Loucy (cell line): ENCODE data around the gene CYP24A1.

Experiments
- H2AFZ ChIP-seq: fragments of 200-600 bp; sonication (generic); 2 replicates; pipeline ENCODE4 v1.6.0; 2016; ENCODE audit warnings: antibody characterized with exemption, mild to moderate bottlenecking, low read length, moderate library complexity
- H3F3A ChIP-seq: fragments of 200-600 bp; 2 replicates; pipeline ENCODE4 v1.6.0; 2016; ENCODE audit warnings: antibody characterized with exemption, low read depth, mild to moderate bottlenecking
- H3K27me3 ChIP-seq: fragments of 200-600 bp; sonication (generic); 2 replicates; pipeline ENCODE4 v1.6.1; 2014; ENCODE audit warnings: low read length, mild to moderate bottlenecking; ENCODE audit not compliant: insufficient read depth, poor library complexity, severe bottlenecking
- H3K36me3 ChIP-seq: fragments of 200-600 bp; sonication (generic); 2 replicates; pipeline ENCODE4 v1.6.1; 2016; ENCODE audit warnings: low read length; ENCODE audit not compliant: insufficient read depth
- H3K4me1 ChIP-seq: fragments of 200-600 bp; sonication (generic); 2 replicates; pipeline ENCODE4 v1.5.1; 2014; ENCODE audit warnings: low read length, mild to moderate bottlenecking; ENCODE audit not compliant: insufficient read depth, poor library complexity, severe bottlenecking
- H3K4me2 ChIP-seq: fragments of 200-600 bp; sonication (generic); 2 replicates; pipeline ENCODE4 v1.6.0; 2014; ENCODE audit warnings: antibody characterized with exemption, low read length, low read depth, mild to moderate bottlenecking; ENCODE audit not compliant: poor library complexity, severe bottlenecking
- H3K4me3 ChIP-seq: fragments of 200-600 bp; sonication (generic); 2 replicates; pipeline ENCODE4 v1.5.1; 2014; ENCODE audit warnings: low read length, mild to moderate bottlenecking, mixed read lengths; ENCODE audit not compliant: poor library complexity, severe bottlenecking
- H3K79me2 ChIP-seq: fragments of 200-600 bp; sonication (generic); 2 replicates; pipeline ENCODE4 v1.6.1; 2014; ENCODE audit warnings: low read length; ENCODE audit not compliant: insufficient read depth
- H3K9ac ChIP-seq: fragments of 200-600 bp; sonication (generic); 2 replicates; pipeline ENCODE4 v1.6.0; 2014; ENCODE audit warnings: mild to moderate bottlenecking, low read depth, low read length, moderate library complexity; ENCODE audit not compliant: poor library complexity, severe bottlenecking
- H3K9me2 ChIP-seq: fragments of 200-600 bp; sonication (generic); replicated peaks from 2 replicates; pipeline ENCODE4 v1.6.1; 2016; ENCODE audit warnings: low read depth, low read length, mixed read lengths
- H3K9me3 ChIP-seq: fragments of 200-600 bp; sonication (generic); 2 replicates; pipeline ENCODE4 v1.6.1; 2014; ENCODE audit warnings: mild to moderate bottlenecking, antibody characterized with exemption, low read length, low read depth; ENCODE audit not compliant: insufficient read depth
- H4K20me1 ChIP-seq: fragments of 200-600 bp; sonication (generic); 2 replicates; pipeline ENCODE4 v1.6.0; 2014; ENCODE audit warnings: antibody characterized with exemption, low read length, mild to moderate bottlenecking; ENCODE audit not compliant: insufficient read depth, poor library complexity, severe bottlenecking
- EZH2phosphoT487 ChIP-seq: fragments of 200-600 bp; IDR thresholded peaks from 2 replicates; pipeline ENCODE4 v1.6.1; 2018; ENCODE audit warnings: antibody characterized with exemption, mild to moderate bottlenecking, moderate library complexity, borderline replicate concordance
- TF ChIP-seq, protein P1 (sequence below): fragments of 200-600 bp; sonication (generic); conservative IDR thresholded peaks from 2 replicates; pipeline ENCODE4 v1.5.1; 2014; ENCODE audit warnings: mild to moderate bottlenecking, antibody characterized with exemption, low read length

CYP24A1 gene

DNA sequence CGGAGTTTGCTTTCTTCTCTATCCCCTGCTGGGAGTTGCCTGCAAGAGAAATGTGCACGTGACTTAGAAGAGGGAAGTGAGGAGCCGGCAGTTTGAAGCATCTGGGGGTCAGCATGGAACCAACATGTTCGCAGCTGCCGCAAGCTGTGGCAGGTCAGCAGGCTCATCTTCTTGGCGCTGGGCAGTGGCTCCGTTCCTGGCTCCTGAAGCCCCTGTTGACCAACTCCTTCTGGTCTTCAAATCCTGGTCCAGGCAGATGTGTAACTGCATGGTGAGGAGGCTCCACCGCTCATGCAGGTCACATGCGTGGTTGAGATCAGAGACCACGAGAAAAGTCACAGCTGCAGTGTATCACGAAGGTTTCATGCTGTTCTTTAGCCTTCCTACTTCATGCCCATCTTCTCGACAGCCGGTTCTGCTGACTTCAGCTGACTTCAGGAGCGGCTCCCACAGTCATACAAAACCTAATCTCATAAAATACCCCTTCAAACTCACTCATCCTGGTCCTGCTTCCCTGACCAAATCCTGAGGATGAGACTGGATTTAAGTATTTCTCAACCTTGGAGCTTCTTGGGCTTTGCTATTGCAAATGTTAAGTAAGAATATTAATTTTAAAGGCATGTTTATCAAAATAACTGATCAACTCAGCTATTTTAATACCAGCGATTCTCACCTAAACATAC, 58.5 kb downstream of the CYP24A1 start:
- Histone ChIP-seq H3K4me2 (no peak overlapping the region), H3K9ac (no peak overlapping the region), H2AFZ (no peak overlapping the region), H3K36me3 (no peaks in the 10 kb centered on the region), H3K4me1 (no peaks in the 10 kb centered on the region), H3K79me2 (no peaks in the 10 kb centered on the region), H4K20me1 (no peaks in the 10 kb centered on the region), H3K27me3 (no peaks in the 10 kb centered on the region), H3K9me3 (no peaks in the 10 kb centered on the region), H3K4me3 (no peak overlapping the region), H3K9me2 (no peaks in the 10 kb centered on the region), H3F3A (no peaks in the 10 kb centered on the region)
- TF ChIP-seq EZH2phosphoT487 = no peak
- TF ChIP-seq, protein P1, sequence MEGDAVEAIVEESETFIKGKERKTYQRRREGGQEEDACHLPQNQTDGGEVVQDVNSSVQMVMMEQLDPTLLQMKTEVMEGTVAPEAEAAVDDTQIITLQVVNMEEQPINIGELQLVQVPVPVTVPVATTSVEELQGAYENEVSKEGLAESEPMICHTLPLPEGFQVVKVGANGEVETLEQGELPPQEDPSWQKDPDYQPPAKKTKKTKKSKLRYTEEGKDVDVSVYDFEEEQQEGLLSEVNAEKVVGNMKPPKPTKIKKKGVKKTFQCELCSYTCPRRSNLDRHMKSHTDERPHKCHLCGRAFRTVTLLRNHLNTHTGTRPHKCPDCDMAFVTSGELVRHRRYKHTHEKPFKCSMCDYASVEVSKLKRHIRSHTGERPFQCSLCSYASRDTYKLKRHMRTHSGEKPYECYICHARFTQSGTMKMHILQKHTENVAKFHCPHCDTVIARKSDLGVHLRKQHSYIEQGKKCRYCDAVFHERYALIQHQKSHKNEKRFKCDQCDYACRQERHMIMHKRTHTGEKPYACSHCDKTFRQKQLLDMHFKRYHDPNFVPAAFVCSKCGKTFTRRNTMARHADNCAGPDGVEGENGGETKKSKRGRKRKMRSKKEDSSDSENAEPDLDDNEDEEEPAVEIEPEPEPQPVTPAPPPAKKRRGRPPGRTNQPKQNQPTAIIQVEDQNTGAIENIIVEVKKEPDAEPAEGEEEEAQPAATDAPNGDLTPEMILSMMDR = no peak

DNA sequence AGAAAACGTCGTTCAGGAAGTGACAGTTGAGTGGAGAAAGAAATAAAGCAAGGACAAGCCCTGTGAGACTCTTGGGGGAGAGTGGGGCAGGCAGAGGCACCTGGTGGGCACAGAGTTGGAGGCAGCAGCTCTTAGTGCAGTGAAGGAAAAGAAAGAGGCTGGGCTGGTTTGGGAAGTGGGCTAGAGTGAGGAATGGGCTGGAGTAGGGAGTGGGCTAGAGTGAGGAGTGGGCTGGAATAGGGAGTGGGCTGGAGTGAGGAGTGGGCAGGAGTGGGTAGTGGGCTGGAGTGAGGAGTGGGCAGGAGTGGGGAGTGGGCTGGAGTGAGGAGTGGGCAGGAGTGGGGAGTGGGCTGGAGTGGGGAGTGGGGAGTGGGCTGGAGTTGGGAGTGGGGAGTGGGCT, 59.7 kb downstream of the CYP24A1 start:
- no peaks in the 10 kb centered on the region for H4K20me1 ChIP-seq
- H3K79me2 ChIP-seq = no peaks in the 10 kb centered on the region
- H3K4me1 ChIP-seq = no peaks in the 10 kb centered on the region
- no peaks in the 10 kb centered on the region for H3K9me2 ChIP-seq
- no peak overlapping the region for H2AFZ ChIP-seq
- H3K4me3 ChIP-seq = no peak overlapping the region
- no peak for TF ChIP-seq EZH2phosphoT487
- TF ChIP-seq, protein P1 = no peak
- no peak overlapping the region for H3K9ac ChIP-seq
- no peaks in the 10 kb centered on the region for H3K36me3 ChIP-seq
- no peaks in the 10 kb centered on the region for H3K9me3 ChIP-seq
- no peak overlapping the region for H3K4me2 ChIP-seq
- no peaks in the 10 kb centered on the region for H3F3A ChIP-seq
- H3K27me3 ChIP-seq = no peaks in the 10 kb centered on the region

DNA sequence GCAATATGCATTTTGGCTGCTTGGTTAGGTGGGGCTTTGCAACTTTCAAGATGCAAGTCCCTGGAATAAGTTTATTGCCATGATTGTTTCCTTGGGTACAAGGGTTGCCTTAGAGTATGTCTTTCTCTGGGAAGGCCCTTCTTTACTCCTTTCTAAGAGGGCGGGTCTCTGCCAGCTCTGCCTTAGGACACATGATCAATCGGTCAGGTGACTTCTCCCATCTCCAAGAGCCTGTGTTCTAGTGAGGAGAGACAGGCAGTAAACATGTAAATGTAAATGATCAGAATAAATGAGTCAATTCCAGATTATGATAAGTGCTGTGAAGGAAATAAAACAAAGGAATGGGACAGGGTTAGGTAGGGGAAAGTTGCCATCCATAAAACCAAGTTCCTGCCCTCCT, 60.2 kb downstream of the CYP24A1 start:
- no peak overlapping the region for H3K4me3 ChIP-seq
- H3K9me3 ChIP-seq = no peaks in the 10 kb centered on the region
- no peaks in the 10 kb centered on the region for H3K27me3 ChIP-seq
- H3K9me2 ChIP-seq = no peaks in the 10 kb centered on the region
- no peak overlapping the region for H3K4me2 ChIP-seq
- TF ChIP-seq, protein P1 = no peak
- TF ChIP-seq EZH2phosphoT487 = no peak
- H2AFZ ChIP-seq = no peak overlapping the region
- H4K20me1 ChIP-seq = no peaks in the 10 kb centered on the region
- H3K4me1 ChIP-seq = no peaks in the 10 kb centered on the region
- H3K79me2 ChIP-seq = no peaks in the 10 kb centered on the region
- no peaks in the 10 kb centered on the region for H3K36me3 ChIP-seq
- no peak overlapping the region for H3K9ac ChIP-seq
- H3F3A ChIP-seq = no peaks in the 10 kb centered on the region
